ENCODE measurements around the gene DNAJC5G. TPM values are rescaled to one million over a fixed set of nuclear protein-coding genes. Genes with fewer than 3 reads are reported as not detected.
A peak's percentile ranks its signal among the peaks of the same experiment; 100 is the strongest.

The DNAJC5G gene
- total and polyA plus RNA-seq, 2 donors (not counting 1 experiment from before 2014, with no cell fraction given): not detected

- ATAC-seq (ENCODE audit: low read depth): no peak
- peaks cover 0 to 7% (median 0%) of the 10 kb centered on the region in 3 donors for H3K9me3 ChIP-seq (ENCODE audit: control extremely low read depth in 1 of 3, control insufficient read depth in 2 of 3, insufficient read depth in 1 of 3, low read length in 2 of 3)
- no peaks in the 10 kb centered on the region for H3K9me3 Mint-ChIP-seq (ENCODE audit: insufficient read depth)
- intact Hi-C loops (cut with micrococcal nuclease): no loop called here
- peaks cover 14 to 22% of the 10 kb centered on the region in 2 donors for H3K4me1 ChIP-seq (ENCODE audit: control insufficient read depth in 2 of 2, insufficient read depth in 2 of 2, low read length in 2 of 2)
- DNase-seq: no peak
- POLR2A ChIA-PET: no interaction called here
- no peak overlapping the region for H3K27ac Mint-ChIP-seq
- H3K9ac ChIP-seq (ENCODE audit: low read length): peak overlapping the region; percentile 28
- H2AFZ ChIP-seq (ENCODE audit: insufficient read depth, low read depth, low read length, poor library complexity, severe bottlenecking): no peak overlapping the region
- H3K27ac ChIP-seq (ENCODE audit: low read length in 2 of 2): no peak overlapping the region
- peaks cover 0 to 29% (median 9%) of the 10 kb centered on the region in 4 experiments for H3K27me3 ChIP-seq (replicated peaks in 1 of 4; ENCODE audit: control extremely low read depth in 1 of 4, control insufficient read depth in 3 of 4, insufficient read depth in 4 of 4, low read length in 3 of 4)
- H3K36me3 ChIP-seq (replicated peaks in 1 of 2; ENCODE audit: control extremely low read depth in 1 of 2, control insufficient read depth in 1 of 2, extremely low read depth in 1 of 2, insufficient read depth in 2 of 2, low read length in 1 of 2): peaks cover 4 to 9% of the 10 kb centered on the region in 2 experiments
- CTCF ChIA-PET: no interaction called here
- peak overlapping the region; percentile 71 for H3K4me2 ChIP-seq (replicated peaks; ENCODE audit: low read depth, low read length, poor library complexity, severe bottlenecking)
- no peak overlapping the region for H3K4me3 Mint-ChIP-seq
- no peak for TF ChIP-seq CTCF (IDR thresholded peaks at IDR 0.05)
- no peak overlapping the region for H3K4me3 ChIP-seq (ENCODE audit: control extremely low read depth in 1 of 5, extremely low read depth in 1 of 5, insufficient read depth in 1 of 5, low read depth in 2 of 5, low read length in 4 of 5)
- H3K4me1 Mint-ChIP-seq: peaks cover 11% of the 10 kb centered on the region
- no peaks in the 10 kb centered on the region for H4K20me1 ChIP-seq (ENCODE audit: control insufficient read depth, insufficient read depth, low read length, poor library complexity, severe bottlenecking)
- WGBS (ENCODE audit: insufficient coverage): 22% methylated on average over 14 of the region's 14 CpGs
- no peaks in the 10 kb centered on the region for H3K79me2 ChIP-seq (ENCODE audit: control insufficient read depth, insufficient read depth, low read length)
- peaks cover 21% of the 10 kb centered on the region for H3K27me3 Mint-ChIP-seq
Measured at GRCh38 chr2:27307287-27307544, 32.0 kb downstream of the DNAJC5G start.

GRCh38 chr2:27307545-27308358, 32.5 kb downstream of the DNAJC5G start:
- H3K4me3 Mint-ChIP-seq: no peak overlapping the region

More at GRCh38 chr2:27307545-27308358, 32.5 kb downstream of the DNAJC5G start:
- Histone ChIP-seq H4K20me1 (ENCODE audit: control insufficient read depth, insufficient read depth, low read length, poor library complexity, severe bottlenecking) (no peaks in the 10 kb centered on the region), H3K9me3 (ENCODE audit: control extremely low read depth in 1 of 3, control insufficient read depth in 2 of 3, insufficient read depth in 1 of 3, low read length in 2 of 3) (peaks cover 0 to 7% (median 0%) of the 10 kb centered on the region in 3 donors), H3K36me3 (replicated peaks in 1 of 2; ENCODE audit: control extremely low read depth in 1 of 2, control insufficient read depth in 1 of 2, extremely low read depth in 1 of 2, insufficient read depth in 2 of 2, low read length in 1 of 2) (peaks cover 4 to 9% of the 10 kb centered on the region in 2 experiments), H3K79me2 (ENCODE audit: control insufficient read depth, insufficient read depth, low read length) (no peaks in the 10 kb centered on the region), H2AFZ (ENCODE audit: insufficient read depth, low read depth, low read length, poor library complexity, severe bottlenecking) (no peak overlapping the region), H3K27ac (ENCODE audit: low read length in 2 of 2) (no peak overlapping the region), H3K27me3 (replicated peaks in 1 of 4; ENCODE audit: control extremely low read depth in 1 of 4, control insufficient read depth in 3 of 4, insufficient read depth in 4 of 4, low read length in 3 of 4) (peaks cover 0 to 29% (median 9%) of the 10 kb centered on the region in 4 experiments), H3K4me3 (ENCODE audit: control extremely low read depth in 1 of 5, extremely low read depth in 1 of 5, insufficient read depth in 1 of 5, low read depth in 2 of 5, low read length in 4 of 5) (no peak overlapping the region), H3K4me1 (ENCODE audit: control insufficient read depth in 2 of 2, insufficient read depth in 2 of 2, low read length in 2 of 2) (peaks cover 14 to 21% of the 10 kb centered on the region in 2 donors), H3K9ac (ENCODE audit: low read length) (no peak overlapping the region), H3K4me2 (replicated peaks; ENCODE audit: low read depth, low read length, poor library complexity, severe bottlenecking) (peak overlapping the region; percentile 71)
- TF ChIP-seq EZH2 (IDR thresholded peaks at IDR 0.05; ENCODE audit: borderline replicate concordance, insufficient read depth, low read depth, low read length, poor library complexity, severe bottlenecking): no peak
- TF ChIP-seq CTCF (IDR thresholded peaks at IDR 0.05): no peak
- ChIA-PET CTCF (no interaction called here), POLR2A (no interaction called here)
- ATAC-seq (ENCODE audit: low read depth) (no peak), DNase-seq (no peak)
- H3K27ac Mint-ChIP-seq: no peak overlapping the region
- H3K4me1 Mint-ChIP-seq: peaks cover 10% of the 10 kb centered on the region
- no peaks in the 10 kb centered on the region for H3K9me3 Mint-ChIP-seq (ENCODE audit: insufficient read depth)
- peaks cover 21% of the 10 kb centered on the region for H3K27me3 Mint-ChIP-seq
- 47% methylated on average over 75 of the region's 75 CpGs for WGBS (ENCODE audit: insufficient coverage)
- intact Hi-C loops (cut with micrococcal nuclease): no loop called here

Measured in B cell (primary cell).